HG02678 (cell line): ENCODE results near the gene RPS21.

ENCODE experiments used
- ATAC-seq: cut with Tn5 transposase; IDR thresholded peaks from one replicate; pipeline ENCODE4 v1.9.1; 2021; ENCODE audit warnings: mild to moderate bottlenecking, moderate library complexity; ENCODE audit not compliant: unreplicated experiment

The RPS21 gene

GRCh38 chr20:62409086-62409853 lies 22.4 kb downstream of the RPS21 start:
- ATAC-seq: no peak

- ATAC-seq: no peak
Measured at GRCh38 chr20:62409931-62410745, 23.2 kb downstream of the RPS21 start.

- ATAC-seq: no peak
Measured at GRCh38 chr20:62410746-62411478, 24.0 kb downstream of the RPS21 start.

GRCh38 chr20:62411479-62412193 lies 24.7 kb downstream of the RPS21 start:
- ATAC-seq: no peak

- ATAC-seq: no peak
Measured at GRCh38 chr20:62412194-62413024, 25.5 kb downstream of the RPS21 start.

- no peak for ATAC-seq
Measured at GRCh38 chr20:62413025-62413570, 26.2 kb downstream of the RPS21 start.

GRCh38 chr20:62413896-62414481 lies 27.1 kb downstream of the RPS21 start:
- ATAC-seq: no peak

- ATAC-seq: no peak
Measured at GRCh38 chr20:62415354-62416111, 28.6 kb downstream of the RPS21 start.

GRCh38 chr20:62416651-62417637 lies 30.0 kb downstream of the RPS21 start:
- no peak for ATAC-seq

GRCh38 chr20:62417981-62418708 lies 31.2 kb downstream of the RPS21 start:
- no peak for ATAC-seq

- ATAC-seq: no peak
Measured at GRCh38 chr20:62418709-62419487, 32.0 kb downstream of the RPS21 start.

- no peak for ATAC-seq
Measured at GRCh38 chr20:62419759-62420158, 32.9 kb downstream of the RPS21 start.

GRCh38 chr20:62420846-62421715 lies 34.2 kb downstream of the RPS21 start:
- ATAC-seq: no peak

- no peak for ATAC-seq
Measured at GRCh38 chr20:62421716-62421990, 34.8 kb downstream of the RPS21 start.

GRCh38 chr20:62422636-62423325 lies 35.9 kb downstream of the RPS21 start:
- ATAC-seq: no peak
